ENCODE data around the gene CERS4. TPM values are rescaled to one million over a fixed set of nuclear protein-coding genes. Genes with fewer than 3 reads are reported as not detected.

The CERS4 gene
- total and polyA plus RNA-seq, 11 donors, result 11.1 to 37.7 (median 20.6) TPM

- WGBS, 4 donors, result 68 to 76% (median 73%) methylated on average over 17 of the region's 17 CpGs
Measured at GRCh38 chr19:8308891-8309291, 99.7 kb downstream of the CERS4 start.

DNA sequence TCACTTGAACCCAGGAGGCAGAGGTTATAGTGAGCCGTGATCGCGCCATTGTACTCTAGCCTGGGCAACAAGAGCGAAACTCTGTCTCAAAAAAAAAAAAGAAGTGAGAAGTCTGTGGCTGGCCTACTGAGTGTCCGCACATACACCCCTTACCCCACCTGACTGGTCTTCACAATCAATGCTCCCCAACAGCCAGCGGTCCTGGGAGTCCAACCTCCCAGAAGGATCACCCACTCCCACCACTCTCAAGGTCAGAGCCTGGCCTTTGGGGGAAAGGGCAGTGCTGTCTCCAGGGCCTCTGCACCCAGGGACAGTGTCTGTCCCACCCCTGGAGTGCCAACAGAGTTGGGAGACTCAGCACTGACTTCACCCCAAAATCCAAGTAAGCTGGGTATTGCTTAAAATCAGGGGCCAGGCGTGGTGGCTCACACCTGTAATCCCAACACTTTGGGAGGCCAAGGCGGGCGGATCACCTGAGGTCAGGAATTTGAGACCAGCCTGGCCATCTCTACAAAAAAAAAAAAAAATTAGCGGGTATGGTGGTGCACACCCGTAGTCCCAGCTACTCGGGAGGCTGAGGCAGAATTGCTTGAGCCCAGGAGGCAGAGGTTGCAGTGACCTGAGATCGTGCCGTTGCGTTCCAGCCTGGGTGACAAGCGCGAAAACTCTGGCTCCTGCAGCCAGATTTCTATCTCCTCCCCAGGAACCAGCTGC is 101.3 kb downstream of the CERS4 start:
- ATAC-seq, result no peak
- TF ChIP-seq POLR2A (IDR thresholded peaks at IDR 0.05) (no peak), CTCF (IDR thresholded peaks at IDR 0.05) (no peak)
- H3K27ac ChIP-seq, result peak overlapping the region in 5 of 12 donors; percentile 40 to 77 (median 66)
- 85 to 94% (median 91%) methylated on average over 15 to 17 of the region's 17 CpGs for WGBS, 4 donors
- H3K27me3 ChIP-seq, result no peaks in the 10 kb centered on the region
- H3K4me1 ChIP-seq, result peaks cover 3 to 53% (median 31%) of the 10 kb centered on the region in 12 donors
- peaks cover 0 to 61% (median 50%) of the 10 kb centered on the region in 9 donors for H3K36me3 ChIP-seq
- no peaks in the 10 kb centered on the region for H3K9me3 ChIP-seq
- intact Hi-C loops (cut with DNase I), result loop anchor here in 1 of 10 donors (10.0 kb wide), 1 partner anchor 46 kb away; no protein-coding TSS in a partner anchor
- DNase-seq, result peak in 2 of 5 donors; percentile 6 to 12
- H3K4me3 ChIP-seq, result no peak overlapping the region

More at GRCh38 chr19:8308891-8309291, 99.7 kb downstream of the CERS4 start:
- H3K9me3 ChIP-seq, result no peaks in the 10 kb centered on the region
- H3K36me3 ChIP-seq, result peaks cover 0 to 45% (median 34%) of the 10 kb centered on the region in 9 donors
- H3K4me1 ChIP-seq, result peaks cover 3 to 53% (median 31%) of the 10 kb centered on the region in 12 donors
- no peaks in the 10 kb centered on the region for H3K27me3 ChIP-seq
- intact Hi-C loops (cut with DNase I), result no loop called here
- DNase-seq (peak in 3 of 5 donors; percentile 5 to 19 (median 15)), ATAC-seq (no peak)
- peak overlapping the region in 6 of 12 donors; percentile 3 to 80 (median 52) for H3K27ac ChIP-seq
- TF ChIP-seq CTCF (IDR thresholded peaks at IDR 0.05) (no peak), POLR2A (IDR thresholded peaks at IDR 0.05) (no peak)
- peak overlapping the region in 11 of 12 donors; percentile 8 to 83 (median 65) for H3K4me3 ChIP-seq

GRCh38 chr19:8311461-8312260 is 102.5 kb downstream of the CERS4 start:
- Histone ChIP-seq H3K9me3 (no peaks in the 10 kb centered on the region), H3K4me3 (no peak overlapping the region), H3K36me3 (peaks cover 0 to 73% (median 61%) of the 10 kb centered on the region in 9 donors), H3K27ac (peak overlapping the region in 10 of 12 donors; percentile 40 to 79 (median 58)), H3K27me3 (no peaks in the 10 kb centered on the region), H3K4me1 (peaks cover 3 to 49% (median 29%) of the 10 kb centered on the region in 12 donors)
- TF ChIP-seq POLR2A (IDR thresholded peaks at IDR 0.05) (no peak), CTCF (IDR thresholded peaks at IDR 0.05) (no peak)
- intact Hi-C loops (cut with DNase I), result loop anchor here in 1 of 10 donors (10.0 kb wide), 1 partner anchor 47 kb away; no protein-coding TSS in a partner anchor
- 50 to 53% (median 52%) methylated on average over 14 to 16 of the region's 16 CpGs for WGBS, 4 donors
- peak in 3 of 4 donors; percentile 7 to 47 (median 27) for ATAC-seq
- DNase-seq, result peak in 4 of 5 donors; percentile 60 to 79 (median 69)

Other genes with a start within 250 kb of the CERS4 start
- gene ELAVL1, start 203.7 kb upstream of the CERS4 start, total RNA-seq, result 10 to 100 TPM; 31.4 to 62.0 (median 53.4) TPM
- gene ELAVL1, start 203.7 kb upstream of the CERS4 start, polyA plus RNA-seq, result 10 to 100 TPM in 1 of 2 donors, 1 to 10 TPM in 1; 9.8 to 38.9 TPM
- gene CCL25, start 156.6 kb upstream of the CERS4 start, total RNA-seq, result not detected
- gene CCL25, start 156.6 kb upstream of the CERS4 start, polyA plus RNA-seq, result not detected
- gene FBN3, start 59.8 kb upstream of the CERS4 start, total RNA-seq, result under 1 TPM in 1 of 9 donors, not detected in 8; 0.32 TPM
- gene FBN3, start 59.8 kb upstream of the CERS4 start, polyA plus RNA-seq, result not detected
- gene CD320, start 99.0 kb downstream of the CERS4 start, total RNA-seq, result 10 to 100 TPM; 17.7 to 74.8 (median 35.7) TPM
- gene CD320, start 99.0 kb downstream of the CERS4 start, polyA plus RNA-seq, result 10 to 100 TPM; 37.8 to 70.5 TPM
- 100 to 1,000 TPM in 4 of 9 donors, 10 to 100 TPM in 5; 74.5 to 179 (median 93.6) TPM for gene NDUFA7, start 112.0 kb downstream of the CERS4 start, total RNA-seq
- 100 to 1,000 TPM; 168 to 393 TPM for gene NDUFA7, start 112.0 kb downstream of the CERS4 start, polyA plus RNA-seq
- gene RPS28, start 112.1 kb downstream of the CERS4 start, total RNA-seq, result 1,000 to 10,000 TPM in 6 of 9 donors, 100 to 1,000 TPM in 3; 271 to 1,278 (median 1,186) TPM
- gene RPS28, start 112.1 kb downstream of the CERS4 start, polyA plus RNA-seq, result 100 to 1,000 TPM; 410 to 899 TPM
- gene KANK3, start 133.9 kb downstream of the CERS4 start, total RNA-seq, result 10 to 100 TPM; 12.3 to 33.6 (median 15.9) TPM
- gene KANK3, start 133.9 kb downstream of the CERS4 start, polyA plus RNA-seq, result 10 to 100 TPM; 16.9 to 19.4 TPM
- gene ANGPTL4, start 154.8 kb downstream of the CERS4 start, total RNA-seq, result 100 to 1,000 TPM in 1 of 9 donors, 10 to 100 TPM in 4, 1 to 10 TPM in 4; 2.4 to 117 (median 10.8) TPM
- 10 to 100 TPM in 1 of 2 donors, 1 to 10 TPM in 1; 9.4 to 13.6 TPM for gene ANGPTL4, start 154.8 kb downstream of the CERS4 start, polyA plus RNA-seq
- 100 to 1,000 TPM in 8 of 9 donors, 10 to 100 TPM in 1; 56.4 to 159 (median 141) TPM for gene RAB11B, start 181.0 kb downstream of the CERS4 start, total RNA-seq
- 100 to 1,000 TPM; 124 to 126 TPM for gene RAB11B, start 181.0 kb downstream of the CERS4 start, polyA plus RNA-seq
- gene MARCHF2, start 203.9 kb downstream of the CERS4 start, total RNA-seq, result 100 to 1,000 TPM in 4 of 9 donors, 10 to 100 TPM in 5; 67.2 to 308 (median 93.7) TPM
- 10 to 100 TPM; 50.7 to 70.3 TPM for gene MARCHF2, start 203.9 kb downstream of the CERS4 start, polyA plus RNA-seq
- gene HNRNPM, start 235.6 kb downstream of the CERS4 start, total RNA-seq, result 100 to 1,000 TPM in 3 of 9 donors, 10 to 100 TPM in 6; 46.7 to 111 (median 95.3) TPM
- 100 to 1,000 TPM in 1 of 2 donors, 10 to 100 TPM in 1; 43.4 to 183 TPM for gene HNRNPM, start 235.6 kb downstream of the CERS4 start, polyA plus RNA-seq